Parathyroid adenoma (tissue), 2 donors: ENCODE results near the gene GRAMD1A.

Experiments used
- H2AFZ ChIP-seq: fragments of 300-600 bp; sonication (generic); one replicate; pipeline ENCODE4 v1.7.0; 2017; ENCODE audit warnings: antibody characterized with exemption, mild to moderate bottlenecking
- H3K27ac ChIP-seq: fragments of 300-600 bp; sonication (generic); one replicate; pipeline ENCODE4 v1.7.0; 2017
- H3K27me3 ChIP-seq: fragments of 300-600 bp; sonication (generic); one replicate; pipeline ENCODE4 v1.7.0; 2017; ENCODE audit warnings: low read length; ENCODE audit not compliant: control insufficient read depth, insufficient read depth
- H3K36me3 ChIP-seq: fragments of 300-600 bp; sonication (generic); one replicate; pipeline ENCODE4 v1.7.0; 2017; ENCODE audit warnings: low read length; ENCODE audit not compliant: control insufficient read depth, insufficient read depth
- H3K4me1 ChIP-seq: fragments of 300-600 bp; sonication (generic); one replicate; pipeline ENCODE4 v1.7.0; 2017; ENCODE audit warnings: control low read depth
- H3K4me2 ChIP-seq: fragments of 300-600 bp; sonication (generic); one replicate; pipeline ENCODE4 v1.7.0; 2017; ENCODE audit warnings: low read length
- H3K4me3 ChIP-seq: fragments of 300-600 bp; sonication (generic); one replicate; pipeline ENCODE4 v1.7.0; 2017; ENCODE audit warnings: low read depth, low read length
- H3K79me2 ChIP-seq: fragments of 300-600 bp; sonication (generic); one replicate; pipeline ENCODE4 v1.7.0; 2017; ENCODE audit warnings: control low read depth
- H3K9ac ChIP-seq: fragments of 300-600 bp; sonication (generic); one replicate; pipeline ENCODE4 v1.7.0; 2017; ENCODE audit warnings: mild to moderate bottlenecking
- H3K9me3 ChIP-seq: fragments of 300-600 bp; sonication (generic); one replicate; pipeline ENCODE4 v1.7.0; 2017; ENCODE audit warnings: low read length; ENCODE audit not compliant: control insufficient read depth
- TF ChIP-seq, protein P1 (sequence below): fragments of 300-600 bp; sonication (generic); IDR thresholded peaks from one replicate; pipeline ENCODE4 v1.7.0; 2017; ENCODE audit warnings: antibody characterized with exemption, mild to moderate bottlenecking
- donor health status: primary hyperparathyroidism.

Gene GRAMD1A

DNA sequence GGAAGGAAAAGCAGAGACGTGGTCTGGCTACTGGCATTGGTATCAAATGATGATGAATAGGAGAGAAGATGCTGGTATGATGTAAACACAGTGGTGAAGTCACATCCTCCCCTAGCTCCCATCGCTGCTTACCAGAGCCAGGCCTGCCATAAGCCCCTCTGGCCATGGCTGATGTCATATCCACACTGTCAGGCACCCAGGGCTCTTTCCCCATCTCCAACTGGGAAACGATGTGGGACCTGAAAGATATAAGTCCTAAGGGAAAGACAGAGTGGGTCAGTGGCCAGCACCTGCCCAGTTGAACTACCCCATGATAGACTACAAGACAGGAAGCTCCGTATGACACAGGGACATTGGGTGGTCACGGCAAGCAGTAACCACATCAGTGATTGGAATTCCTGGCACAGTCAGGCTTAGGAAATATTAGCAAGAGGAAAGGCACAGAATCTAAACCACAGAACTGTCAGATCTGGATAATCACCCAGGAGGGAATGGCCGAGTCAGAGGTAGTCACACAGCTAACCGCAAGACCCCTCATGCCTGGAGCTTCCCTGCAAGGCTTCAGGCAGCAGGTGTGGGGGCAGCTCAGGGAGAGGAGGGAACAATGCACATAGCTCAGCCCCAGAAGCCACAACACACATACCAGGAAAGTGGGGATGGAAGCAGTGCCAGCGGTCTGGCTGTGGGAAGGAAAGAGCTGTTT lies 39.9 kb upstream of the GRAMD1A start:
- TF ChIP-seq, protein P1, sequence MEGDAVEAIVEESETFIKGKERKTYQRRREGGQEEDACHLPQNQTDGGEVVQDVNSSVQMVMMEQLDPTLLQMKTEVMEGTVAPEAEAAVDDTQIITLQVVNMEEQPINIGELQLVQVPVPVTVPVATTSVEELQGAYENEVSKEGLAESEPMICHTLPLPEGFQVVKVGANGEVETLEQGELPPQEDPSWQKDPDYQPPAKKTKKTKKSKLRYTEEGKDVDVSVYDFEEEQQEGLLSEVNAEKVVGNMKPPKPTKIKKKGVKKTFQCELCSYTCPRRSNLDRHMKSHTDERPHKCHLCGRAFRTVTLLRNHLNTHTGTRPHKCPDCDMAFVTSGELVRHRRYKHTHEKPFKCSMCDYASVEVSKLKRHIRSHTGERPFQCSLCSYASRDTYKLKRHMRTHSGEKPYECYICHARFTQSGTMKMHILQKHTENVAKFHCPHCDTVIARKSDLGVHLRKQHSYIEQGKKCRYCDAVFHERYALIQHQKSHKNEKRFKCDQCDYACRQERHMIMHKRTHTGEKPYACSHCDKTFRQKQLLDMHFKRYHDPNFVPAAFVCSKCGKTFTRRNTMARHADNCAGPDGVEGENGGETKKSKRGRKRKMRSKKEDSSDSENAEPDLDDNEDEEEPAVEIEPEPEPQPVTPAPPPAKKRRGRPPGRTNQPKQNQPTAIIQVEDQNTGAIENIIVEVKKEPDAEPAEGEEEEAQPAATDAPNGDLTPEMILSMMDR: no peak
- H3K9ac ChIP-seq: no peak overlapping the region
- no peaks in the 10 kb centered on the region for H3K9me3 ChIP-seq
- no peak overlapping the region for H3K4me2 ChIP-seq
- no peak overlapping the region for H3K4me3 ChIP-seq
- no peak overlapping the region for H2AFZ ChIP-seq
- H3K27me3 ChIP-seq: no peaks in the 10 kb centered on the region
- H3K79me2 ChIP-seq: peaks cover 4% of the 10 kb centered on the region
- H3K36me3 ChIP-seq: peaks cover 4% of the 10 kb centered on the region
- peaks cover 10% of the 10 kb centered on the region for H3K4me1 ChIP-seq
- H3K27ac ChIP-seq: no peak overlapping the region

GRCh38 chr19:34960940-34961679 lies 39.0 kb upstream of the GRAMD1A start:
- H3K36me3 ChIP-seq: peaks cover 4% of the 10 kb centered on the region
- no peak overlapping the region for H3K4me2 ChIP-seq
- no peak overlapping the region for H3K27ac ChIP-seq
- TF ChIP-seq, protein P1: no peak
- no peak overlapping the region for H2AFZ ChIP-seq
- no peak overlapping the region for H3K9ac ChIP-seq
- peaks cover 10% of the 10 kb centered on the region for H3K4me1 ChIP-seq
- no peak overlapping the region for H3K4me3 ChIP-seq
- no peaks in the 10 kb centered on the region for H3K9me3 ChIP-seq
- peaks cover 4% of the 10 kb centered on the region for H3K79me2 ChIP-seq
- H3K27me3 ChIP-seq: no peaks in the 10 kb centered on the region

DNA sequence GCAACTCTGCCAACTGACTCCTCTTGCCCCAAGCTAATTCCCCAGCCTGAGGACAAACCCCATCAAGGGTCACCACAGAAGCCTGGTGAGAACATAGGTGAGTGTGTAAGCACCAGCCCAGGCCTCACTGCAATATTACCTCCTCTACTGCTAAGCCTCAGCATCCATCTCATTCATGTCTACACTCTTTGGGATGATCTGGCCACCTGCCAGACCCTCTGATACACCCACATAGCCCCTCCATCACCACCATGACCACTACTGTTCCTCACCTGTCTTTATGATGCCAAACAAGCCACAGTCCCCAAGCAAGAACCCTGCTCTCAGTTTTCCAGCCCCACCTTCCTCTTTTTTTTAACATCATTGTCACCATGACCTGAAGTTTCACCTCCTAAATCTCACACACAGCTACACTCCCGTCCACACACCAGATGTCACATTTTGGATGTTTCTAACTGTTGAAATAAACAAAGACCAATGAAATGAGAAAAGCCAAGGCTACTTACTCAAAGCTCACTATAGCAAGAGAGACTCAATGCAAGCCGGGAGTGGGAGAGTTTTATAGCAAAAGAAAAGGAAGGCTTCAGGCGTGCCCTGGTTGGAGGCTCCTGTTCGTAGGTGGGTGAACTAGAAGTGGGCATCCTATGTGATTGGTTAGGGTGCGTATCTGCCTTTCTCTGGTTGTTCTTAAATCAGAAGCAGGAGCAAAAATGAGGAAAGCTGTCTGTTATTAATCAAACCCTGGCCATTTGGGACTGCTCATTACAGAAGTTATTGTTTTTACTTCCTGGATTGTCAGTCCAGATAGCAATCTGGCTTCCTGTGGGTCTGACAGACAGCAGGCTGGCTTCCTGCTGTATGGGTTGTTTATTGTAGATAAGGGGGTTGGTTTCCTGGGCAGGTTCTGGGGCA lies 38.1 kb upstream of the GRAMD1A start:
- H3K27ac ChIP-seq: peak overlapping the region; percentile 48
- no peak overlapping the region for H3K9ac ChIP-seq
- H3K4me1 ChIP-seq: peaks cover 10% of the 10 kb centered on the region
- no peak overlapping the region for H3K4me3 ChIP-seq
- peak overlapping the region; percentile 91 for H3K4me2 ChIP-seq
- H3K9me3 ChIP-seq: no peaks in the 10 kb centered on the region
- H3K36me3 ChIP-seq: peaks cover 4% of the 10 kb centered on the region
- H3K79me2 ChIP-seq: peaks cover 4% of the 10 kb centered on the region
- H3K27me3 ChIP-seq: no peaks in the 10 kb centered on the region
- TF ChIP-seq, protein P1: no peak
- no peak overlapping the region for H2AFZ ChIP-seq

- peak overlapping the region; percentile 91 for H3K4me2 ChIP-seq
- H3K9ac ChIP-seq: peak overlapping the region; percentile 74
- H2AFZ ChIP-seq: peak overlapping the region; percentile 86
- TF ChIP-seq, protein P1: no peak
- peaks cover 10% of the 10 kb centered on the region for H3K4me1 ChIP-seq
- H3K4me3 ChIP-seq: peak overlapping the region; percentile 73
- H3K36me3 ChIP-seq: peaks cover 4% of the 10 kb centered on the region
- H3K27ac ChIP-seq: peak overlapping the region; percentile 48
- no peaks in the 10 kb centered on the region for H3K27me3 ChIP-seq
- no peaks in the 10 kb centered on the region for H3K9me3 ChIP-seq
- H3K79me2 ChIP-seq: peaks cover 4% of the 10 kb centered on the region
Measured at GRCh38 chr19:34962687-34963572, 37.2 kb upstream of the GRAMD1A start.
